A673 (cell line): ENCODE results near the gene HIGD1C.
"Not testable (repeated sequence)": the region's sequence is repeated elsewhere in the genome, so short reads cannot be mapped to it uniquely, and the experiment has no call there.

Experiments
- CTCF ChIP-seq: fragments of 300-800, 200-600 bp; sonication (generic); conservative IDR thresholded peaks from 2 replicates; pipeline ENCODE4 v1.5.1; 2017; ENCODE audit warnings: low read depth, mild to moderate bottlenecking, antibody characterized with exemption, low read length, moderate library complexity, mixed read lengths
- EZH2 ChIP-seq: fragments of 200-600 bp; sonication (generic); IDR thresholded peaks from 2 replicates; pipeline ENCODE4 v1.6.1; 2017; ENCODE audit warnings: borderline replicate concordance, low read depth, mild to moderate bottlenecking, mixed read lengths, antibody characterized with exemption, low read length; ENCODE audit not compliant: poor library complexity, severe bottlenecking

DNA sequence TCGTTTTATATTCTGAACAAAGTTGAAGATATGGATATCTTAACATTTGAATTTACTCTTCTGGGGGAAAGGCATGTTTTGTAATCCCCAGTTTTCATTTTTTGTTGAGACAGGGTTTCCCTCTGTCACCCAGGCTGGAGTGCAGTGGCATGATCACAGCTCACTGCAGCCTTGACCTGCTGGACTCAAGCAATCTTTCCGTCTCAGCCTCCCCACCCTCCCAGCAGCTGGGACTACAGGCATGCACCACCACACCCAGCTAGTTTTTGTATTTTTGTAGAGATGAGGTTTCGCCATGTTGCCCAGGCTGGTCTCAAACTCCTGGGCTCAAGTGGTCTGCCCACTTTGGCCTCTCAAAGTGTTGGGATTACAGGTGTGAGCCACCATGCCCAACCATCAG is 25.4 kb upstream of the HIGD1C start:
- not testable (repeated sequence) for TF ChIP-seq CTCF, EZH2
